ENCODE results near the gene CUEDC1. TPM values are rescaled to one million over a fixed set of nuclear protein-coding genes. Genes with fewer than 3 reads are reported as not detected.
A peak's percentile ranks its signal among the peaks of the same experiment; 100 is the strongest.
"Not testable (repeated sequence)": the region's sequence is repeated elsewhere in the genome, so short reads cannot be mapped to it uniquely, and the experiment has no call there.

The CUEDC1 gene
- polyA plus RNA-seq, 3 donors: 40.4 to 43.4 (median 42.7) TPM

DNA sequence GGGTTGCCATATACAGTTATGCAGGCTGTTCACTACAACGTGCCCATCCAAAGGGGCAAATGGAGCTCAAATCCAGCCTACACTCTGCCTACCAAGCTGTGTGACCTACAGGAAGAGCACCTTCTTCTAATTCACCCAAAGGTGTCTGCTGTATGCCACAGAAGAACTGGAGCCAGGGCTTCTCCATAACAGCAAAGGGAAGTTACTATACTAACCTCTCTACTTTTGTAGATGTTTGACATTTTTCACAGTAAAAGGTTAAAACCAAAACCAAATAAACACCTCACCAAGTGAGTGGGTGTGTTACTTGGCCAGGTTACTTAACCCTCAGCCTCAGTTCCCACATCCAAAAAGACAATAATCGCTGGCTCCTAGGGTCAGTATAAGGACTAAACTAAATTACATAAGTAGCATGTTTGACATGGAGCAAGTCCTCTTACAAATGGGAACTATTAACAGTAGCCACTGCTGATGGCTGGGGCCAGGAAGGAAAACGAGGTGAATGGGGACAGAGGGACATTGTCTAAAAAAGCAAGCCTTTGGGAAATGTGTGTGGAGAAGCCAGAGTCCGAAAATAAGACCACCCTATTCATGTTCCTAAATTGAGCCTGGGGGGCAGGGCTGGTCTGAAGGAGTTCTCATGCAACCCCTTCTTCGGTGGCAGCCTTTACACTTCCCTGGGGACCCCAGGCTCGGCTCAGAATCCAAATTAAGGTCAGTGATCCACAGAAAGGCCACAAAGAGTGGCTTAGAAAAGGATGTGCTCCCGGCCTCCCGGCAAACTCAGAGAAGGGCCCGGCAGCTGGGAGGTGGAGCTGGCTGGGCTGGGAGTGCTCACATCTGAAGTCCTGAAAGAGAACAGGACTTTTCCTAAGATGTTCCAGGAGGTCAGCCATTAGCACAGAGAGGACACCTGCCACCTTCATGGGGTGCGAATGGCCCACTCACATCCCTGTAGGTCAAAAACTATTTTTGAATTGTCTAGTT, 13.5 kb downstream of the CUEDC1 start:
- no peak for DNase-seq (ENCODE audit: low read depth in 3 of 3, low spot score in 2 of 3)

DNA sequence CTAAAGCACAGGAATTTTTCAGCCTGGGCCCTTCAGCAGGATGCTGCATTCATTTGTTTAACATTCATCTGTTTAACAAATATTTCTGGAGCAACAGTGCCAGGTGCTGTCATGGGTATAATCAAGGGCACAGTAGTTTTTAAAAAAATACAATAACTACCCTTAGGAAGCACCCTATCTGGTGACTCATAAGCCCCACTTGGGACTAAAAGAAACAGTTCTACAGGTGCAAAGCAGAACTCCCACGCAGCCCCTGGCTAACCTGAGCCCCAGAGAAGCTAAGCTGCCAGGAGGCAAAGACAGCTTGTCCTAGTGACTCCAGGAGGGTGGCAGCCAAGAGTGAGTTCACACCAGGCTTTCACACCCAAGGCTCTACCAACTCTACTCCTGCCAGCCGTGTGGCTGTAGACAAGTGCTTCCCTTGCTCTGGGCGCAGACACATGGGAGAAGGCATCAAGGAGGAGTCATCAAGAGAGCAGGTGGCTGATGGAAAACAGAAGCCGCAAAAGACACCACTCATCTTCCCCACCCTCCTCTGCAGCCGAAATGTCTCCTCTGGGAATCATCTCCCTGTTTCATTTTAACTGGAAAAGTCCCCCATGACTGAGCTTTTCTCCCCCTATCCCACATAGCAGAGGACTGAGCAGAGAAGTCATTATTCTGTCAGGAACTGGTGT, 14.4 kb downstream of the CUEDC1 start:
- DNase-seq (ENCODE audit: low read depth in 3 of 3, low spot score in 2 of 3): no peak

DNA sequence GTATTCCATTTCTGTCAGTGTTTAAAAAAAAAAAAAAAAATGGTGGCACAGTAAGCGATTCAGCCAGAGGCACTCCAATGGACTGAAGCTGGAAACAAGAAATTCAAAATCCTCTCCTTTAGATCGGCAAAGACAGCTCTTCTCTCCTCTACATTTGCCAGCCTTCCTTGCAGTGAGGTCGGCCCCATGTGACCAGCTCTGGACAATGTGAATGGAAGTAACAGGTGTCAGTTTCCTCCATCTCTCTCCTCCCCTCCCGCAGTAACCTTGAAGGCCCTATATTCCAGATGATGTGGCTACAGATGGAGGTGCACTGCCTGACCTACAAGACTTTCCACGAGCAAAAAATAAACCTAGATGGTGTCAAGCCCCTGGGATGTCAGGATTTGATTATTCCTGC, 15.0 kb downstream of the CUEDC1 start:
- DNase-seq (ENCODE audit: low read depth in 3 of 3, low spot score in 2 of 3): no peak

DNA sequence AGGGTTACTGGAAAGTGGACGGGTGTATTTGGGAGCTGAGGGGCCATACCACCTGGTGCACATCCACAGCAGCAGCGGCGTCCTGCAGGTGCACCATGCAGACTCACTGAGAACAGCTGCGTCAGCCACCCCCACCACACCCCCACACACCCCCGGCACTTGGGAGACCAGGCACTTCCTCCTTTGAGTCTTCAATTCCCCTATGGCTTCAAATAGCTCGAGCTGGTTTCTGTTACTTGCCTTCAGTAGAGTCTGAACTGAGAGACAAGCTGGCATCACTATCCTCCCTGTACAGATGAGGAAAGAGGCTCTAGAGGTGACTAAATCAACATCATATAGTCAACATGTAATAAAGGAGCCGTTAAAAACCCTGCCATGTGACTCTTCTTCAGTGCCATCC, 15.4 kb downstream of the CUEDC1 start:
- no peak for DNase-seq (ENCODE audit: low read depth in 3 of 3, low spot score in 2 of 3)

DNA sequence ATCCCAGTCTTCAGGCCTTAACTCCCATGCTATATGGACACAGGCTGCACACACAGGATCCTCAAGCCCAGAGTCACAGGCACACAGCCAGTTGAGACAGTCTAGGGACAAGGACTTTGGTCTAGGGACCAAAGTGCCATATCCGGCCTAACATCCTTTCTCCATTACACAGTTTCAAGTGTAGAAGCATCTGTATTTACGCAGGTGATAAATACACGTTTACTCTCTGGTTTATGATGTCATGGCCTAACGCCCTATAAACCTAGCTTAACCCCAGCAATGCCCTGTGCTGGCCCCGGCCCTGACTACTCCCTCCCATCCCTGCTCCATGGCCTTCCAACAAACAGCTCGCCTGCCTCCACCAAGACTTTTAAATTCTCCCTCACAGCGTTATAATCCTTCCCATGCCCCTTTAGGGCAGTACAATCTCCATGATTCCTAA, 17.1 kb downstream of the CUEDC1 start:
- DNase-seq (ENCODE audit: low read depth in 3 of 3, low spot score in 2 of 3): no peak

DNA sequence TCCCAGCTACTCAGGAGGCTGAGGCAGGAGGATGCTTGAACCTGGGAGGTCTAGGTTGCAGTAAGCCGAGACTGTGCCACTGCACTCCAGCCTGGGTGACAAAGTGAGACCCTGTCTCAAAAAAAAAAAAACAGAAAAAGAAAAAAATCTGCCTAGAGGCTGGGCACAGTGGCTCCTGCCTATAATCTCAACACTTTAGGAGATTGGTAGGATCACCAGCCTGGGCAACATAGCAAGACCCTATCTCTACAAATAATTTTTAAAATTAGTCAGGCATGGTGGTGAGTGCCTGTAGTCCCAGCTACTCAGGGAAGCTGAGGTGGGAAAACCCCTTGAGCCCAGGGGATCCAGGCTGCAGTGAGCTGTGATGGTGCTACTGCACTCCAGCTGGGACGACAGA, 17.7 kb downstream of the CUEDC1 start:
- no peak for DNase-seq (ENCODE audit: low read depth in 3 of 3, low spot score in 2 of 3)

DNA sequence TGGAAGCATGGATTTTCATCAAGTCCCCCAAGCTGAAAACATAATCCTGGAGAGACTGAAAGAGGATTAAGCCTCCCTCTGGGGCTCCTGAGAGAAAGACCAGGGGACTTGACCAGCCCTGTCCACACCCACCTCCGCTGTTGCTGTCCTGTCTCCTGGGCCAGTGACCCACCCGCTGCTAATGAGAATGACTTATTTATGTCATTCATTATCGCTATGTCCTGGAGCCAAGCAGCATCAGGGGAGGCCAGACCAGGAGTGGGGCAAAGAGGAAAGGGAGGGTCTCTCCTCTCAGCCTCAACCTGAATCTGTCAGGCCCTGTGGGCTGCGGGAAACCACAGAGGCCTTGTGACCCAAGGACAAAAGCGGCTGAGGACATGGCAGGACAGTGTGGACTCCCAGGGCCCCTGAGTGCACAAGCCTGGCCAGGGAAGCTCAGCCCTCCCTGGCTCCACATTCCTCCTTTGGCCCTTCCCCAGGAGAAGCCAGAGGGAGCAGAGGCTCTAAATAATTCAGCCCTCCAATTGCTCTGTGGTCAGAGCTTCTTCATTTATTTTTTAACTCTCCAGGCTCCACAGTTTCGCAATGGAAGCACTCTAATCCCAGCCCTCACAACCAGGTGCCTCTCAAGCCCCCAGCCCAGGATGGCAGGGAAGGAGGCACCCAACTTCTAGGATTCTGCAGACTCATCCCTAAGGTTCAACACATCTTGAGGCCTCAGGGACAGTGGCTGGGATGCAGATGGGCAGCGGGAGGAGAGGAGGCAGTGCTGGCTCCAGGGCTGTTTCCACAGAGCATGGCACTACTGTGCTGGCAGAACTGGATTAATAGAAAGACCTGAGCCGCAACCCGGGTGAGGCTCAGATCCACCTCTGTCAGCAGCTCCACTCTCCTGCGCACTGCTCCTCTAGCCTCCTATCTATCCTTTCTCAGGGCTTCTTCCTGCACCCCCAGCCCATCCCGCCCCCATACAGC, 19.1 kb downstream of the CUEDC1 start:
- peak in 1 of 3 donors; percentile 53 for DNase-seq (ENCODE audit: low read depth in 3 of 3, low spot score in 2 of 3)

DNA sequence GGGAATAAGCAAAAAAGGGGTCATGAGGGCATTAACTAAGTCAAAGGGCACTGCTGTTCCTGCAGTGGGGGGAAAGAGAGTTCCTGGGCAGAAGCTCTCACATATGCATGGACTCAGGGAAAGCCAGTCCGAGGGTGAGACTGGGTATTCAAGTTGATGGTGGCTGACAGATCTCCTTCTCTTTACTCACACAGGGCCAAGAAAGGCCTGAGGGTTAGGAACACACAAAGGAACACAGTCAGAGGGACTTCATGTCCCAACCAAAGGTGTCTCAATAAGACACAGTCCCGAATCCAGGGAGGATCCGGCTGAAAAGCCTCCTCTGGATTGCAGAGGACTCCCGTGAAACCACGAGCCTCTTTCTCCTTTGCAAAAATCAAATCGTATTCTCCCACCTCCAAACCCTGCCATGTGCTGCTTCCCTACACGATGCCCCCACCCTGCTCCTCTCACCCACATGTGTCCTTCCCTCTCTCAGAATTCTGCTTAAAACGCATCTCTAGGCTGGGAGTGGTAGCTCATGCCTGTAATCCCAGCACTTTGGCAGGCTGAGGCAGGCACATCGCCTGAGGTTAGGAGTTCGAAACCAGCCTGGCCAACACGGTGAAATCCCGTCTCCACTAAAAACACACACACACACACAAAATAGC, 23.6 kb downstream of the CUEDC1 start:
- no peak for DNase-seq (ENCODE audit: low read depth in 3 of 3, low spot score in 2 of 3)

DNA sequence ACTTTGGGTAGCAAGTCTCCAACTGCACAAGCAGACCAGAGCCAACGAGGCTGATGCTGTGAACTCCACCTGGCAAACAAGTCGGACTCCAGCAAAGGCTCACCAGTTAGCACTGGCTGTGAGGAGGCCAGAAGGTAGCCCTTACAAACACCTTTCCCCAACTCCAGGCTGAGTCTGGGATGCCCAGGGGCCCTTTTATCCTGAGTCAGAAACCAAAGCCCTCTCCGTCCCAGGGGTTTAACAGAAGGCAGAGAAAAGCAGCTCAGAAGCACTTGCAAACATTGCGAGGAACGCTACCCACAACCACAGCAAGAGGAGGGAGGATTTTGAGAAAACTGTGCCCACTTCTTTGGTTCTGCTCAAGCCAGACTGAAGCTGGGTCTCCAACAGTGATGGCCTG, 25.0 kb downstream of the CUEDC1 start:
- DNase-seq (ENCODE audit: low read depth in 3 of 3, low spot score in 2 of 3): no peak

DNA sequence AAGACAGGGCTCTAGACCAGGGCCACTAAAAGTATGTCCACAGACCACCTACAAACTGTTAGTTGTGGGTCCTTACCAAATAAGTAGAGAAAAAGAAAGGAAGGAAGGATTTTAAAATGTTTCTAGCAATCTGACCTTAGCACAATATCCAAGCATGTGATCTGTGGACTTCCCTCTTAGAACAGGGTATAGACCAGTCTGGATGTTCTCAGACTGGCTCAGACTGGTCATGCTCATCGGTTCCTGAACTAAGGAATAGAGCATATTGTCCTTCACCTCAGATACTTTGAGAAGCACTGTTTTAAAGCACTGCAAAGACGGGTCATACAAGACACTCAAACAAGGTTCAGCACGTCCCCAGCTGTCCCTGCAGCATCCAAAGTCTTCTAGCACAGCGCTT, 25.8 kb downstream of the CUEDC1 start:
- no peak for DNase-seq (ENCODE audit: low read depth in 3 of 3, low spot score in 2 of 3)

DNA sequence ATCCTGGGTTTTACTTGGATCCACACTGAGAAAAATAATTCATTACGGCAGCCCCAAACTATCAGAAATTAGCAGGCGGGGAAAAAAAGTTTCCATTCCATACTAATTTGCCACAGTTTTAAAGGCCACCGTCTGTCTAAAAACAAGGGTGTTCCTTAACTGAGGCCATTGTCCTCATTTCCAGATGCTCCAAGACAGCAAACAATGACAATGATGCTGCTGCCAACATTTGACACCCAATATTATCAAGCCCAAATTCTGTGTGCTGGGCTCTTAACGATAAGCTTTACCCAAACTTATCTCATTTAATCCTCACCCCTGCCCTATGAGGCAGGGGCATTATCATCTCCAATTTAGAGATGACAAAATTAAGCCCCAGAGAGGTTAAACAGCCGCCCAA, 26.3 kb downstream of the CUEDC1 start:
- DNase-seq (ENCODE audit: low read depth in 3 of 3, low spot score in 2 of 3): no peak

DNA sequence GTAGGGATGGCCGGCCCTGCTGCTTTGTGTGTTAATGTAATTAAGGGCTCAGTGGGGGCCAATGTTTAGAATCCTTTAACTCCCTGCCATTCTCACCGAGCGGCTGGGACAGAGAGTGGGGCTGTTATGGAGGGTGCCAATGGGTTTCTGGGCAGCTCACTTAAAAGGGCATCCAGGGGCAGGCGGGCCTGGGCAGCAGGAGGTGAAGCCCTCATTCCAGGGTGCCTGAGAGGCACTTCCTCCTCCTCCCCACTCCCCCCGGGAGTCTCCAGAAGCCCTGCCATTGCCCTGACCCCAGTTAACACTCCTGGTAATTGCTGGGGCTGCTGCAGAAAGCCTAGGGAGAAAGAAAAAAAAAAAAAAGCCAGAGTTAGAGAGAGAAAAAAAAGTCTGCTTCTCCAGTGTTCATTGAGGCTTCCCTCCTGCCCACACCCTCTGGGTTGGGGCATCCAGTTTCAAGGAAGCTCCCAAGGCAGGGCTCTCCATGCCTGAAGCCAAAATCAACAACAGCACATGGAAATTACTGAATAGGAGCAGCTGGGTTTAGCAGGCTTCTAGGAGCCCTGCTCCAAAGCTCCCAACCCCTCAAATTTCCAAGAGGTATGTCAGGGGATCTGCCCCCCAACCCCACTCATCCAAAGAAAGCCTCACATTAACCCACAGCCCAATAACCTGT, 28.0 kb downstream of the CUEDC1 start:
- DNase-seq (ENCODE audit: low read depth in 3 of 3, low spot score in 2 of 3): no peak

DNA sequence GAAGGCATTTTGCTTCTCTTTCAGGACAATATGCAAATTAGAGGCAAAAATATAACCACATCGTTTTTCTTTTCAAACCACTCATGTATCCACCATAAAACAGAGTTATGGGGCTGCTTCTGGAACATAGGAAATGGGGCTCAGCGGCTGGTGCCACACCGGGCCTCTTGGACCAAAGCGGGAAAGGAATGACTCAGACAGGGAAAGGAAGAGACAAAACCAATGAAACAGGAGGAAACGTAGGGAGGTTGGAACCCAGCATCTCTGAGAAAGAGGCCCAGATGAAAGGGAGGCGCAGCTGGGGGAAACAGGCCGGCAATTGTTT, 28.5 kb downstream of the CUEDC1 start:
- no peak for DNase-seq (ENCODE audit: low read depth in 3 of 3, low spot score in 2 of 3)

DNA sequence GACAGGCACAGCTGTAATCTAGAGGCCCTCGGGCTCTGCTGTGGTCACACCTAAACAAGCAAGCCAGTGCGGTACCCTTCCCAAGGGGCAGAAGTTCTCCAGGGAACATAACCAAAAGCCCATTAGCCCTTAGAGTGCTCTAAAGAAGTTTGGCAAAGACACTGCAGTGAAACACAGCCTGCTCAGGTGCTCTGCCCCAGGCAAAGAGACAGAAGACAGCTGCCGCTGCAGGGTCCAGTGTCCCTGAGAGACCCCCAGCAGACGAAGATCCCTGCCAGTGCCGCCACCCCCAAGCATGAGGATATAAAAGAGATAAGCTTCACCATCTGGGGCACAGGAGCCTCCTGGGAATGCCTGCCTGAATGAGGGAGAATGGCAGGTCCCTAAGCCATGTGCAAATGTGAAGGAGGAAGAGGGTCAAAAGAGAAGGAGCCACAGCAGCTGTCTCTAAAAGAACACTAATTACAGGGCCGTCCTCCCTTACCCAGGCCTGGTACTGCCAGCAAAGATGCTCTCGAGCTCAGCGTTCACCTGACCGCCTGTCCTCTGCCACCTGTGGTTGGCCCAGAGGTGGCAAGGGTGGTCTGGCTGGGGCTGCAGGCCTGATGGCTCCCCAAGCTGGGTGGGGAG, 29.7 kb downstream of the CUEDC1 start:
- DNase-seq (ENCODE audit: low read depth in 3 of 3, low spot score in 2 of 3): no peak

DNA sequence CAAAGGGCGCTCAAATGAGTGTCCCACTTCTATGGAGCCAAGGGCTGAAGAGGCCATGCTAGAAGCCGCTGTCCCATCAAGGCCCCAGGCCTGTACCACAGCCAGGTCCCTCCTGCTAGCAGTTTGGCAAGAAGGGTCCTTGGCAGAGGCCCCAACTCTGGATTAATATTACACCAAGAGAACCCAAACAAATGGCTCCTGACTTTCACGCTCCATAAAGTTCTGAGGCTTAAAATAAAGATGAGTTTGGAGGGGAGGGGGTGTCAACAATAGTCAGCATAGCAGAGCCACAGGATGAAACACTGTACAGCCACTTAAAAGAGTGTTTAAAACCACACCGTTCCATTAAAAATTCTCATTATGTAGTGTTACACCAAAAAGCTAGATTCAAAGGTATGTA, 30.5 kb downstream of the CUEDC1 start:
- DNase-seq (ENCODE audit: low read depth in 3 of 3, low spot score in 2 of 3): no peak

DNA sequence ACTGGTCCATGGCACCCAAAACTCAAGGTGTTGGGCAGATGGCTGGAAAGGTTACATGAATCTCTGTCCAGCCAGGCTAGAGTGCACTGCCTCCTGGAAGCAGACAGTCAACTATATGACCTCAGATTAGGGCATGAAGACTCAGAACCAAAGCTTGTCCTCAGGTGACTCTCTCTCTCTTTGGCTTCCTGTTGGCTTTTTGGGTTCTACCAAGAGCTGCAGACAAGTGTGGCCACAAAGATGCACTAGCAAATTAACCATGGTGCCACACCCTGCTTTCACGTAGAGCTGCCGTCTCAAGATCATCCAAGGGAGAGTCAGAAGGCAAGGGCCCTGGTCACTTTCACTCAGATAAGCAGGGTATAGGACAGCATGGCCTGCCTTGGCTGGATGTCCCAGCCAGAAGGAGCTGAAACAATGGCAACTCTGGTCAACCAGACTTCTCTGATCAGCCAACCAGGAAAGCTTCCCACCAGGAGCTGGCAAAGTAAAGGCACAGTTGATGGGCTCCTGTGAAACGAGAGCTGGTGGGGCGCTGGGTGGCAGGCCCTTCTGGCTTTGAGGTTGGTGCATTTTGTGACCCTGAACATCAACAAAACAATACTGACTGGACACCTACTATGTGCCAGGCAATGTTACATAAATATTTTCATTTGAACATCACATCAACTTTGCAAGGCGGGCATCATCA, 31.9 kb downstream of the CUEDC1 start:
- no peak for DNase-seq (ENCODE audit: low read depth in 3 of 3, low spot score in 2 of 3)

DNA sequence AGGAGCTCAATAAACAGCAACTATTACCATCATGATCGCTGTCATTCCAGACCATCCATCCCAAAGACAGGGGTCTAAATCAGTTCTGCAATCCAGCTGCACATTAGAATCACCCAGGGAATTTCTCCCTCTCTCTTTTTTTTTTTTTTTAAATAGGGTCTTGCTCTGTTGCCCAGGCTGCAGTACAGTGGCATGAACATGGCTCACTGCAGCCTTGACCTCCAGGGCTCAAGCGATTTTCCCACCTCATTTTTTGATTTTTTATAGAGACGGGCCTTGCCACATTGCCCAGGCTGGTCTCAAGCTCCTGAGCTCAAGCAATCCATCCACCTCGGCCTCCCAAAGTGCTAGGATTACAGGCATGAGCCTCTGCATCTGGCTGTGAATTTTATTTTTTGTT, 32.5 kb downstream of the CUEDC1 start:
- DNase-seq (ENCODE audit: low read depth in 3 of 3, low spot score in 2 of 3): not testable (repeated sequence)

DNA sequence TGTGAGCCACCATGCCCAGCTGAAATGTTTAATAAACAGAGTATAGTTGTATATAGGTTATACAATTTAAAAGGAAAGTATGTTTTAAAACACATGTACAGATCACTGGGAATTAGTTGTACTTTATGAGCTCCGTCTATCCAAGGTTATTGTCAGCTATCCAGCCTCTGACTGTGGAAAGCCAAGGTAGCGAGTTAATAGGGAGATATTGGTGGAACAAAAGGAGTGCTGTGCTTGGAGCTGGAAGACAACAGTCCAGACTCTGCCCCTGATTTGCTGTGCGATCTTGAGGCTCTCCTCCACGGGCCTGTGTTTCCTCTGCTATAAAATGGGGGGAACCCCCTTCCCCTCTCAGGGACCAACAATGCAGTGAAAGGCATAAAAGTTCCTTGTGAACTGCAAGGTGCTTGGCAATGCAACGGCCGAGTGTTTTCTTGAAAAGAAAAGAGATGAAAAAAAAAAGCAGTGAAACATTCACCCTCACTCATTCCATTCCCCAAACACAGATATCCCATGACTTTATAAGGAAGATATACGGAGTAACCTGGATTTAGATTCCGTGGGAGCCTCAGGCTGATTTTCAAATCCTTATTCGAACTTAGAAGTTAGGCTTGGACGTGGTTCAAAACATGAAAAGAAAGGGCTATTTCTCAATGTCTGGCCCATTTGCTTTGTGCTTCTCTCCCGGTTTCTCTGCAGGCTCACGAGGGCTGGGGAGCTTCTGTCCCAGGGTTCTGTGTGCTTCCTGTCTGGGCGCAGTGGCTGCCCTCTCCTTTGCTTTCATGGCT, 34.1 kb downstream of the CUEDC1 start:
- DNase-seq (ENCODE audit: low read depth in 3 of 3, low spot score in 2 of 3): no peak
